T-helper 17 cell (primary cell): Measurements from ENCODE around the gene KIAA1671. TPM values are rescaled to one million over a fixed set of nuclear protein-coding genes. Genes with fewer than 3 reads are reported as not detected.
A peak's percentile ranks its signal among the peaks of the same experiment; 100 is the strongest.
"Not testable (repeated sequence)": the region's sequence is repeated elsewhere in the genome, so short reads cannot be mapped to it uniquely, and the experiment has no call there.

ENCODE experiments used
- ATAC-seq: fragments of 150-1000 bp; cut with Tn5 transposase; 2 replicates; pipeline ENCODE4 v1.10.0; 2021; ENCODE audit warnings: mild to moderate bottlenecking, moderate library complexity
- DNase-seq, 3 donors: peaks; one replicate each; pipeline versions ENCODE4 v3.0.0 to v3.0.0-alpha.2; 2020 to 2021
- H3K9me3 ChIP-seq: one replicate; pipeline ENCODE4 v1.7.0; 2013; ENCODE audit warnings: low read length, mild to moderate bottlenecking; ENCODE audit not compliant: control insufficient read depth, poor library complexity, severe bottlenecking
- H3K27ac Mint-ChIP-seq: one replicate; pipeline ENCODE4 v1.8.0; 2022; ENCODE audit warnings: mild to moderate bottlenecking, moderate library complexity, mixed read lengths
- H3K27me3 Mint-ChIP-seq: one replicate; pipeline ENCODE4 v1.8.0; 2022; ENCODE audit warnings: mixed read lengths
- H3K36me3 Mint-ChIP-seq: one replicate; pipeline ENCODE4 v1.8.0; 2022; ENCODE audit warnings: low read depth, mixed read lengths
- H3K4me1 Mint-ChIP-seq: one replicate; pipeline ENCODE4 v1.8.0; 2022; ENCODE audit warnings: mild to moderate bottlenecking, mixed read lengths
- H3K4me3 Mint-ChIP-seq: one replicate; pipeline ENCODE4 v1.8.0; 2022; ENCODE audit warnings: mild to moderate bottlenecking, moderate library complexity, mixed read lengths
- total RNA-seq, 4 donors: library from RNA in 2 of 4; stranded (reverse) in 2 of 4; gene quantifications; one replicate each; pipeline ENCODE4 v1.2.3 and lab custom pipeline; 2022 to 2026

Gene KIAA1671
- total RNA-seq, 2 donors from 2014 or later = 1.4 to 3.2 TPM

DNA sequence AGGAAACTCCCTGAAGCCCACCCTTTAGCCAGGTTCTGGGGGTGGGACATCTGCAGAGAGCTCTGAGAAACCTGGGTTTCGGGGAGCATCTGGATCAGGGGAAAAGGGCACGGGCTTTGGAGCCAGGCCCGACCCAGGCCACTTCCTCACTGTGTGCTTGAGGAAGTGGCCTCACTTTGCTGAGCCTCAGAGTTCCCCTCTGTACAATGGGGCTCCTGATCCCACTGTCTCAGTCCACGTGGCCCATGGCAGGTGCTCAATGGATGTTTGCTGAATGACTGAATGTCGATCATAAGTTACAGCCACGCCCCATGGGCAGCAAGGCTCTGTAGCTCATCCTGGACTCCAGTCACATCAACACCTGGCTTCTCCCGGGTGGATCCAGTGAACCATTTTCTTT lies 248.5 kb downstream of the KIAA1671 start:
- peaks cover 4% of the 10 kb centered on the region for H3K27me3 Mint-ChIP-seq
- DNase-seq (no peak), ATAC-seq (no peak)
- no peak overlapping the region for H3K27ac Mint-ChIP-seq
- H3K9me3 ChIP-seq = no peaks in the 10 kb centered on the region
- no peak overlapping the region for H3K4me3 Mint-ChIP-seq
- no peaks in the 10 kb centered on the region for H3K36me3 Mint-ChIP-seq
- H3K4me1 Mint-ChIP-seq = peaks cover 3% of the 10 kb centered on the region

DNA sequence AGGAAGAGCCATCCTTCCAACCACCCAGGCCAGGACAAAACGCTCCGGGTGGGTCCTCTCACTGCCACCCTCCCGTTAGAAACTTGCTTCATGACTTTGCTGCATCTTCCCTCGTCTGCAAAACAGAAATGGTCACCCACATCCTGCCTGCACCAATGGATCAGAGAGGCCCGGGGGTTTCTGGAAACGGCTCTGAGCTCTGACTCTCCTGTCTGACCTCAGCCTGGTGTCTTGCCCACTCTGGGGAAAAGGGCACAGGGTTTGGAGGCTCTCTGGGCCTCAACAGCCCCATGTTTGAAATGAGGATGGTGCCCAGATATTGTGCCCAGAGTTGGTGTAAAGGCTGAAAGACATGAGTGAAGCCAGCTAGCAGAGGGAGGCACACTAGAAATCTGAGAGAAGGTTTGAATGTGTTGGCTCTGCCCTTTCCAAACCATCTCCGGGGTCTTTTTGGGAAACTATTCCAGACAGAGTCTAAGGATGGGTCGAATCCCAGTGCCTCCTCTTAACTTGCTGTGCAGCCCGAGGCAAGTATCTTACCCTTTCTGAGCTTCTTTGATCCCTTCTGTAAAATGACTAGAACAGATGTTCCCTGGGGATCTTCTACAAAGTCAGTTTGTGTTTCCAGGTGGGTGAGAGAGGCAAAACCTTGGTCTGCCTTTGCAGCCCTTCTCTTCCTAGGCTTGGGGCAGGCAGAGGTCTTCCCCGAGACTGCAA lies 249.2 kb downstream of the KIAA1671 start:
- Mint-ChIP-seq H3K4me1 (peaks cover 3% of the 10 kb centered on the region), H3K4me3 (no peak overlapping the region), H3K36me3 (no peaks in the 10 kb centered on the region), H3K27ac (no peak overlapping the region), H3K27me3 (peaks cover 4% of the 10 kb centered on the region)
- DNase-seq (no peak), ATAC-seq (no peak)
- H3K9me3 ChIP-seq = no peaks in the 10 kb centered on the region

DNA sequence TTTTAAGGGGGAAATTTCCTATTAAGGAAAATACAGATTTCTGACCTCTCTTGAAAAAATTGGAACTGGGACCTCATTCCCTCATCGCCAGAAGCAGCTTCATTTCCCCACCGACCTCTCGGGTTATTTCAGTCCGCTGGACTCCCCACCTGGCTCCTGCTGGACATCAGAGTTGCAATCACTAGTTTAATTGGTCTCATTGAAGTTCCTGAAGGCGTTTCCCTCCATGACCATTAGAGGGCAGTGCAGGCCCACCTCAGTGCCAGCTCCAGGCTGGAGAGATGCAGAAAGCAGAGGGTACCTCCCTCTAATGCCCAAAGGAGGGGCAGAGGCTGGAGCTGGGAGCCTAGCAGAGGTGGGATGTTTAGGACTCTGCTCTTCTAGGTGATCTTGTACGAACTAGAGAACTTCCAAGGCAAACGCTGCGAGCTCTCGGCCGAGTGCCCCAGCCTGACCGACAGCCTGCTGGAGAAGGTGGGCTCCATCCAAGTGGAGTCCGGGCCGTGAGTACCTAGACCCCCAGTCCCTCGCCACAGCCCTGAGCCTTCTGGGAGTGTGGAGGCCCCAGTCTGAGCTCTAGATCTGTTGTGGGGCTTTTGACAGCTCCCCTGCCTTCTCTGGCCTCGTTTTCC lies 249.9 kb downstream of the KIAA1671 start:
- ATAC-seq (peak; percentile 57), DNase-seq (peak in 2 of 3 donors; percentile 16 to 40)
- no peaks in the 10 kb centered on the region for H3K9me3 ChIP-seq
- H3K27me3 Mint-ChIP-seq = peaks cover 4% of the 10 kb centered on the region
- H3K36me3 Mint-ChIP-seq = no peaks in the 10 kb centered on the region
- H3K4me1 Mint-ChIP-seq = peaks cover 3% of the 10 kb centered on the region
- H3K4me3 Mint-ChIP-seq = no peak overlapping the region
- no peak overlapping the region for H3K27ac Mint-ChIP-seq

DNA sequence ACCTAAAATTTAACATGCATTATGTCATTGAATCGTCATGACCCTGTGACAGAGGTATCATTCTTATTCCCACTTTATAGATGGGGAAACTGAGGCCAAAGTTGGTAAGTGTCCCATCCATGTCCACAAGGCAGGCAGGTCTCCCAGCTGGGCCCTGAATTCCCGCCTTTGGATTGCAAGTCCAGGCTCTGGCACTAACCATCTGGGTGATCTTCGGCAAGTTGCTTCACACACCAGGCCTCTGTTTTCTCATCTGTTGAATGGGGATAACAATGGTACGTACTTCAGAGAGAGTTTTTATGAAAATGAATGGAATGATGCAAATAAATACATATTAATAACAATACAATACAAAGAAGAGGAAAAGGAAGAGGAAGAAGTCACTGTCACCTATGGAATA lies 250.6 kb downstream of the KIAA1671 start:
- Mint-ChIP-seq H3K27me3 (peaks cover 4% of the 10 kb centered on the region), H3K36me3 (no peaks in the 10 kb centered on the region), H3K27ac (no peak overlapping the region), H3K4me3 (no peak overlapping the region), H3K4me1 (peaks cover 3% of the 10 kb centered on the region)
- H3K9me3 ChIP-seq = no peaks in the 10 kb centered on the region
- DNase-seq (no peak), ATAC-seq (no peak)

DNA sequence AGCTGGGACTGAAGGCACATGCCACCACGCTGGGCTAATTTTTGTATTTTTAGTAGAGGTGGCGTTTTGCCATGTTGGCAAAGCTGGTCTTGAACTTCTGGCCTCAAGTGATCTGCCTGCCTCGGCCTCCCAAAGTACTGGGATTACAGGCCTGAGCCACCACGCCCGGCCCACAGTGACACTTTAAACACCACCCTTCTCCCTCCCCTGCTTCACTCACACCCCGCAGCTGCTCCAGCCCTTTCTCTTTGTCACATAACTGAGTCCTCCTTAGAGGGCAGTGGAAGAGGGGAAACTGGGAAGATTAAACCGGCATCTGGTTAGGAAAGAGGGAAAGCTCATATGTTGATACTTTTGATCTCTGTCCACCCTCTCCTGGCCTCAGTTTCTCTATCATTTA lies 252.0 kb downstream of the KIAA1671 start:
- ATAC-seq, H3K27ac Mint-ChIP-seq, DNase-seq, H3K4me1 Mint-ChIP-seq, H3K36me3 Mint-ChIP-seq, H3K9me3 ChIP-seq, H3K27me3 Mint-ChIP-seq, H3K4me3 Mint-ChIP-seq: not testable (repeated sequence)

DNA sequence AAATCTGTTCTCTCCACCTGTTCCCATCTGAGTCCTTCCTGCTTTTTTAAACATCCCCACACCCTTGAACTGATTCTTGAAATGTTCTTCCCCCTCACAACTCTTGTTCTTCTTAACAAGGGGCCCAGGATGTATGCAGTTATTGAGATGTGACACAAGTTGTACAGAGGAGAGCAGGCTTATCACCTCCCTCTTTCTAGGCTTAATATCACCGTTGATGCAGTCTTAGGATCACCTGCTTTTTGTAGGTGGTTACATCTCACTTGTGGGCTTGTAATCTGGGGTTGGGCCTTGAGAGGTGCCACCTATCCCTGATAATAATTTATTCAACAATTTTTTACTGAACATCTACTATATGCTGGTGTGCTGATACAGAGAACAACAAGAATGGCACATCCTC lies 253.3 kb downstream of the KIAA1671 start:
- ATAC-seq (no peak), DNase-seq (no peak)
- H3K9me3 ChIP-seq = no peaks in the 10 kb centered on the region
- peaks cover 3% of the 10 kb centered on the region for H3K4me1 Mint-ChIP-seq
- no peaks in the 10 kb centered on the region for H3K36me3 Mint-ChIP-seq
- no peak overlapping the region for H3K27ac Mint-ChIP-seq
- no peak overlapping the region for H3K4me3 Mint-ChIP-seq
- no peaks in the 10 kb centered on the region for H3K27me3 Mint-ChIP-seq

DNA sequence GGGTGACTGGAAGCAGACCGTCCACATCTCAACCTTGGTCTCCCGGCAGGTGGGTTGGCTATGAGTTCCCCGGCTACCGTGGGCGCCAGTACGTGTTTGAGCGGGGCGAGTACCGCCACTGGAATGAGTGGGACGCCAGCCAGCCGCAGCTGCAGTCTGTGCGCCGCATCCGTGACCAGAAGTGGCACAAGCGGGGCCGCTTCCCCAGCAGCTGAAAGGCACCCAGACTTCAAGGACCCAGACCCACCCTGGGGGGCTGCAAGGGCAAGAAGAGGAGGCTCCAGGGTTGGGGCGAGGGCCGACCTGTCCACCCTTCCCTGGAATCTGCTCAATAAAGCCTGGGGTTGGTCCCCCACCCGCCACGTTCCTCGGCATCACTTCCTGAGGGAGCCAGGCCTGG lies 254.5 kb downstream of the KIAA1671 start:
- DNase-seq (no peak), ATAC-seq (no peak)
- H3K4me1 Mint-ChIP-seq = peaks cover 3% of the 10 kb centered on the region
- H3K27me3 Mint-ChIP-seq = no peaks in the 10 kb centered on the region
- no peak overlapping the region for H3K27ac Mint-ChIP-seq
- H3K36me3 Mint-ChIP-seq = no peaks in the 10 kb centered on the region
- no peaks in the 10 kb centered on the region for H3K9me3 ChIP-seq
- no peak overlapping the region for H3K4me3 Mint-ChIP-seq

DNA sequence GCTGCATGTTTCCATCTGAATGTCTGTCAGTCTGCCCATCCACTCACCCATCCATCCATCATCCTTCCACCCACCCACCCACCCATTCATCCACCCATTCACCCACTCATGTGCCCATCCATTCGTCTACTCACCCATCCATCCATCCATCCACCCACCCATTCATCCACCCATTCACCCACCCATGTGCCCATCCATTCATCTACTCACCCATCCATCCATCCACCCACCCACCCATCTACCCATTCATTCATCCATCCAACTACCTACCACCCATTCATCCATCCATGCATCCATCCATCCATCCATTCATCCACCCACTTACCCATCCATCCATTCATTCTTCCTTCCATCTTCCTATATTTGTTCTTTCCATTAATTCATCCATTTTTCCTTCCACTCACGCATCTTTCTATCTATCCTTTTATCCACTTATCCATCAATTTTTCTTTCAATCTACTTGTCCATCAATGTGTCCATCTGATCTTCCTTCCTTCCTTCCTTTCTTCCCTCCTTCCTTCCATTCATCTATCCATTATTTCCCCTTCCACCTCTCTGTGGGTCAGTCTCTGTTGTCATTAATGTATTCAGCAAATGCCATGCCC lies 255.1 kb downstream of the KIAA1671 start:
- Mint-ChIP-seq H3K27me3 (no peaks in the 10 kb centered on the region), H3K27ac (no peak overlapping the region), H3K36me3 (no peaks in the 10 kb centered on the region), H3K4me1 (no peaks in the 10 kb centered on the region), H3K4me3 (no peak overlapping the region)
- DNase-seq (no peak), ATAC-seq (no peak)
- no peaks in the 10 kb centered on the region for H3K9me3 ChIP-seq

DNA sequence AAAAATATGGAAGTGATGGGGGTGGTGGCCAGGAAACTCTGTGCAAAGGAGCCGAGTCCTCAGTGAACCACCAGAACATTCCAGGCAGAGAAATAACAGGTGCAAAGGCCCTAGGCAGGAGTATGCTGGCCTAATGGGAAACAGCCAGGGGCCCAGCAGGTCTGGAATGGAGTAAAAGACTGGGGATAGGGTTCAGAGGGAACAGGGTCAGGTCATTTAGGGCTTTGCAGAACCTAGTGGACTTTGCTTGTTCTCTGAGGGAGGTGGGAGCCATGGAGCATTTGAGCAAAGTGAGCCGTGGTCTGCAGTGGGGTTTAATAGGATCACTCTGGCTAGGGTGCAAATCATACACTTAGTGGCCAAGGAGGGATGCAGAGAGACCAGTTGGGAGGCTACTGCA lies 255.8 kb downstream of the KIAA1671 start:
- H3K4me1 Mint-ChIP-seq = no peaks in the 10 kb centered on the region
- DNase-seq = no peak
- H3K36me3 Mint-ChIP-seq = no peaks in the 10 kb centered on the region
- no peaks in the 10 kb centered on the region for H3K27me3 Mint-ChIP-seq
- no peaks in the 10 kb centered on the region for H3K9me3 ChIP-seq
- ATAC-seq = no peak
- H3K27ac Mint-ChIP-seq = no peak overlapping the region
- H3K4me3 Mint-ChIP-seq = no peak overlapping the region

DNA sequence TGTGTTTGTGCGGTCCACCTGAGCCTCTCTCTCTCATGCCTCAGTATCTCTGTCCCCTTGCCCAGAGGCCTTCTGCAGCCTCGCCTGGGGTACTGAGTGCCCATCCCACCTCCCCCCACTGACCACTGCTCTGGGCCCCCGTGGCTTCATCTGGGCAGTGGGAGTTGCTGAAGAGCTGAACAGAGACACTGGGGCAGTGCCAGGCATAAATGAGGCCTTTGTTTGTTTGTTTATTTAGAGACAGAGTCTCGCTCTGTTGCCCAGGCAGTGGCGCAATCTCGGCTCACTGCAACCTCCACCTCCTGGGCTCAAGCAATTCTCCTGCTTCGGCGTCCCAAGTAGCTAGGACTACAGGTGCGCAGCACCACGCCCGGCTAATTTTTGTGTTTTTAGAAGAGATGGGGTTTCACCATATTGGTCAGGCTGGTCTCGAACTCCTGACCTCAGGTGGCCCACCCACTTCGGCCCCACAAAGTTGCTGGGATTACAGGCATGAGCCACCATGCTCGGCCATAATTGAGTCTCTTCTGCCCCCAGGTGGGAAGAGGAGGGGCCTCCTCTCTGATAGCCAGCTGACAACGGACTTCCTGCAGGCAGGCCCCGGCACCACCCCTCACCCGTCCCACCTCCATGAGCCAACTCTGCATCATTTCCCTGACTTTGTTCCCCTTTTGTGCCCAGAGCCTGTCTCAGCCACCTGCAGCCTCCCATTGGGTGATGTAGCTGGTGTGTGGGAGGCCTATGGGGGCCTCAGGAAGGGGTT lies 256.4 kb downstream of the KIAA1671 start:
- Mint-ChIP-seq H3K4me1 (no peaks in the 10 kb centered on the region), H3K4me3 (no peak overlapping the region), H3K27me3 (peaks cover 4% of the 10 kb centered on the region), H3K36me3 (no peaks in the 10 kb centered on the region), H3K27ac (no peak overlapping the region)
- no peak for DNase-seq
- no peak for ATAC-seq
- H3K9me3 ChIP-seq = no peaks in the 10 kb centered on the region

DNA sequence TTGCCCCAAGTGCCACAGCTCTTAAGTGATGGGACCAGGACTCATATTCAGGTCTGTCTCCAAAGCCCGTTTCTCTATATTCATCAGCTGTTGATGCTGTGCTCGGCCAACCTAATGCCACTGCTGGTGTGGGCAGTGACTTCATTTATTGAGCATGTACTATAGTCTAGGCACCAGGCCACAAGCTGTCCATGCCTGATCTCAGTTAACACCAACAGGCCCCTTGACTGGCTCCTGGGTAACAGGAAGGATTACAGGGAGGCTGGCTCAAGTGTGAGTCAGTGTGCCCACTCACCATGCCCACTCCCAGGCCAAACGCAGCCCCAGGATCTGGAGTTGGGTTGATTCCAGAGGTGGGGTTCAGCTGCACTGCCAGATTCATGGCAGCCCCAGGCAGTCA lies 258.3 kb downstream of the KIAA1671 start:
- no peaks in the 10 kb centered on the region for H3K4me1 Mint-ChIP-seq
- H3K27me3 Mint-ChIP-seq = peaks cover 11% of the 10 kb centered on the region
- no peak overlapping the region for H3K27ac Mint-ChIP-seq
- H3K36me3 Mint-ChIP-seq = no peaks in the 10 kb centered on the region
- ATAC-seq (no peak), DNase-seq (no peak)
- H3K9me3 ChIP-seq = no peaks in the 10 kb centered on the region
- no peak overlapping the region for H3K4me3 Mint-ChIP-seq

DNA sequence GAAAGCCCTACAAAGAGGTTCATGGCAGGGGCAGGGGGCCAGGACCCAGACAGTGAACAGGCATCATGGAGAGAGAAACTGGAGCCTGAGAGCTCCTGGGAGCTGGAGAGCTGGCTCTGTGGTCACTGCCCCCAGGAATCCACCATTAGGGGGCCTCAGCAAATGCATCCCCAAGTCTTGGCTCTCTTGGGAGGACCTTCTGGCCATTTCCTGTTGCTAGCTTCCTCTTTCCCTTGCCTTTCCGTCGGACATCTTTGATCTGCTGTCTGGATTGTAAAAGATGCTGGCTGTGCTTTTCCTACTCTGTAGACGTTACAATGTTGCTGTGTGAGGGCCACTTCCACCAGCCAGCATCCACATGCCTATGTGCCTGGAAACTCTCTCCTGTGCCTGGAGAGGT lies 259.8 kb downstream of the KIAA1671 start:
- no peaks in the 10 kb centered on the region for H3K4me1 Mint-ChIP-seq
- H3K27me3 Mint-ChIP-seq = peaks cover 24% of the 10 kb centered on the region
- ATAC-seq = no peak
- no peaks in the 10 kb centered on the region for H3K36me3 Mint-ChIP-seq
- H3K27ac Mint-ChIP-seq = no peak overlapping the region
- H3K4me3 Mint-ChIP-seq = no peak overlapping the region
- DNase-seq = no peak
- no peaks in the 10 kb centered on the region for H3K9me3 ChIP-seq

DNA sequence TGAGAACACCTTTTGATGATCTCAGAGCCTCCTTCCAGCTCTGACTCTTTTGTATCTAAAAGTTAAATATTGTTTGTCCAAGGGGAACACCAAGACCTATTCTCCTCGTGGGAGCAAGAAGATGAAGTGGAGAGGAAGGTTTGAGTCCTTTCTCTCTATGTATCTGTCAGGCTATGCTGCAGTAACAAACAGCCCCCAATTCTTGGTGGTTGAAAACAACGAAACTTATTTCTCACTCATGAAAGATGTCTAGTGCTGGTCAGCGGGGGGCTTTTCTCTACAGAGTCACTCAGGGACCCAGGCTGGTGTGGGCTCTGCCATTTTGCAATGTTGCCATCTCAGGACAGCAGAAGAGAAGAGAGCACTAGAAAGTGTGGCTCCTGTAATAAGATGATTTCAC lies 260.7 kb downstream of the KIAA1671 start:
- DNase-seq (no peak), ATAC-seq (no peak)
- H3K27me3 Mint-ChIP-seq = peaks cover 33% of the 10 kb centered on the region
- no peak overlapping the region for H3K4me3 Mint-ChIP-seq
- H3K27ac Mint-ChIP-seq = no peak overlapping the region
- no peaks in the 10 kb centered on the region for H3K9me3 ChIP-seq
- no peaks in the 10 kb centered on the region for H3K36me3 Mint-ChIP-seq
- no peaks in the 10 kb centered on the region for H3K4me1 Mint-ChIP-seq
